LHCN-M2 (cell line): Measurements from ENCODE around the gene ICAM2. TPM values are rescaled to one million over a fixed set of nuclear protein-coding genes. Genes with fewer than 3 reads are reported as not detected.

Experiments
- DNase-seq: peaks from one replicate; pipeline ENCODE4 v3.0.0-alpha.2; 2012; ENCODE audit warnings: low read depth
- total RNA-seq: library from RNA; depleted of rRNA; stranded (reverse); fragments of >200 nt; gene quantifications from 2 replicates; pipeline ENCODE4 v1.2.3, GENCODE V29; 2014

Gene ICAM2
- total RNA-seq, 1 experiment from 2014 or later = 0.29 TPM

DNA sequence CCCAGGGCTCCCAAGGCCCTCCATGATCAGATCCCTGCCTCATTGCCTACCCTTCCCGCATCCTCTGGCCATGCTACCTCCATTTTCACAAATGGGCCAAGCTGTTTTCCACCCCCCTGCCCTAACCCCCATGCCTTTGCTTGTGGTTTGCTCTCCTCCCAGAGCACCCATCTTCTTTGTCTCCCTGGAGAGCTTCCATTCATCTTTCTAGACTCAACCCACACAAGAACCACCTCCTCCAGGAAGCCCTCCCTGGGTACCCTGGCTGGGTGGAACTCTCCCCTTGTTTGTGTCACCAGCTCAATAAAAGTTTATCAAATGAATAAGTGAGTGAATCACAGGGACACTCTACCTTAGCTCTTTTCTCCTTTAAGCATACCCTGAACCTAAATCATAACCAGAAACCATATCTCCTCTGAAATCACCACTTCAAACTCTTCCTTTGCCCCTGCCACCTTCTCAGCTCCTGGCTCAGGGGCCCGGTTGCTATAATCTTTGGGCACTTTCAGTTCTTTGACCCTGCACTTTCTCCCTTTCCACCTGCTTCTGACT, 44.8 kb downstream of the ICAM2 start:
- DNase-seq = no peak

DNA sequence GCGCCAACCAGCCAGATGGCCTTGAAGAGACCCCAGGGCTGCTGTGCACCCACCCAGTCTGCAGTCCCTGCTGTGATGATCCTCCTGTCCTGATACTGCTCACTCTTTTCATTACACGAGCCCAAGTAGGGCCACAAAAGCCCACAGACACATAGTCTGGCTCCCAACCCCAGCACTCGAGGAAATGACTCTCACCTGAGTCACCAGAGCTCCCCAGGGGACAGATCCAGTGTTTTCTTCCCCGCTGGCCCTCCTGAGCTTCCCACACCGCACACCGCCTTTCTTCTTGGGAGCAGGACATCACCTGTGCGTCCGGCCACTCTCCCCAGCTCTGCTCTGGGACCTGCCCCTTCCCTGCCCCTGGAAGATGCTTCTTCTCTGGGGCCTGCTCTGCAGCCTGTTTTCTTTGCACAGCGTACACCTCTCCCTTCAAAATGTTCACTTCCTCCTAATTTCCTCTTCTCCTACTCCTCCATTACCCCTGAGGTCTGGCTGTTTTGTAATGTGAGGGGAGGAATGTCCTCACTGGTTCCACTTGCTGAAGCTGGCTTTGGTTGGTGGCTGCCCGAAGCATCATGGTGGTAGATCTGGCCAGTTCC, 45.7 kb downstream of the ICAM2 start:
- DNase-seq = peak; percentile 70

DNA sequence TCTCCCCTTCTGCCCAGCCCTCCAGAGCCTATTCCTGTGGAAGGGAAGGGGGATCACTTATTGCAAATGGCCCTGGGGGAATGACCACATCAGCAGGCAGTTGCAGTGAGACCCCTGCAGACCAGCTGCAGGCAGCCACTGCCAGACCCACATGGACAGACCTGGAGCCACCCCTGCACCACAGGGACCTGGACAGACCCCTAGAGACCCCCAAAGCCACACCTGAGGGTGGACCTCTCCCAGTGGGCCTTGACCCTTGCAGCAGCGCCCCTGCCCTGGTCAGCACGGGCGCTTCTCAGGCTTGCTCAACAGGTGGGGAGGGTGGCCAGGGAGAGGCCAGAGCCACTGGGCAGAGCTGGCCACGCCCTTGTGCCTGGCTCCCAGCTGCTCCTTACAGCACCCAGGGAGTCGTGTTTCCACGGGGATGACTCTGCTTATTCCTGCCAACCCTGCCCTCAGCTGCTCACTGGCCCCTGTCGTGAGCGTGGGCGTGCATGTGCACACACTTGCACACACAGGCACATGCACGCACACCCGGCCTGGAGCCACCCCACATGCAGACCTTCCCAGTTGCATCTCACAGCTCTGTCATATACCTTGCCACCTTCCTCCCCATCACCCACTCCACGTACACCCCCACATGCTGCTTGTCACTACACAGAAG, 46.4 kb downstream of the ICAM2 start:
- peak; percentile 72 for DNase-seq

DNA sequence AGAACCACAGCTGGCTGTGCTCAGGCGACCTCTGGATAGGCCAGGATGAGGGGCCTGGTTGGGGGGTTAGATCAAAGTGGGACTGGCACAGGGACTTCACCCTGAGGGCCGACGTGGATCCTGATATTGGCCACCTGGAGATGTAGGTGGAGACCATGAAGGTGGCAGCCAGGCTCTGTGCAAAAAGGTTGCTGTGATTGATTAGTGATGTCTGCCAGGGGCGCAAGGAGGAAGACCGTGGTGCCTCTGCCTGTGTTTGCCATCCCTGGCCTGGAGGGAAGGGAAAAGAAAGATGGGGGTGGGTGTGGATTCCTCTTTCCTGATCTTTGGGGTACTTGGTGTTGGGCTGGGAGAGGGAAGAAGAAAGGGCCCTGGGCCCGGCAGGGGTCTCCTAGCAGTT, 47.2 kb downstream of the ICAM2 start:
- DNase-seq = no peak

DNA sequence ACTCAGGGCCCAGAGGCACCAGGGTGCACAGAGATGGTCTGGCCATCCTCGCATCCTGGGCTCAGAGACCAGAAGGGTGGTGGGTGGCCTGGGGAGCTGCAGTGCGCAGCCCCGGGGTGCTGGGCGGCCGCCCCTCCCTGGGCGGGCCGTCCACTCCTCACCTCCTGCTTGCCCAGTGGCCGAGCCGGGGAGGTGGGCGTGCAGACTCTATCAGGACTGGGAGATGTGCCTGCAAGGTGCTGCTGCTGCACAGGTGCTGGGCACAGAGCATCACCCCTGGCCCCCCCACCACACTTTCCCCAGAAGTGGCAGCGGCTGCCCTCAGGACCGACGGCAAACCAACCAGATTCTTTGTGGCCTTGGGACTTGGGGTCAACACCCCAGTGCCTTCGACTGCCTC, 47.6 kb downstream of the ICAM2 start, which contains the start of gene SCN4A:
TSS of gene SCN4A (minus strand) at position 123 of the 400 bp plus-strand sequence. CDS start at position 46, 77 bp downstream.
- no peak for DNase-seq

DNA sequence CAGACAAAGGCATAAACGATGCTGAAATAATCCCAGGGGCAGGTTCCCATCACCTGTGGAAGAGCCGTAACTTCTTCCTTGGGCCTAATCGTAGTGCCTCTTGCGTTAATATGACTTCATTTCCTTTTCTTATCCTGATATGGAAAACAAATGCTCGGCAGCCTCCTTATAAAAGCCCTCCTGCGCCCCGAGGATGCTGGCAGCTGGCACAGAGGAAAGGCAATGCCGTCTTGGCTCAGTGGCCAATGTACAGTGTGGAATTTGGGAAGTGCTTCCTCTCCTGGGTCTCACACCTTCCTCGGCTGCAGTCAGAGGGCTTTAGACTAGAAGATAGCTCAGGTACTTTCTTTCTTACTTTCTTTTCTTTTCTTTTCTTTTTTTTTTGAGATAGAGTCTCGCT, 51.2 kb downstream of the ICAM2 start:
- DNase-seq = no peak

DNA sequence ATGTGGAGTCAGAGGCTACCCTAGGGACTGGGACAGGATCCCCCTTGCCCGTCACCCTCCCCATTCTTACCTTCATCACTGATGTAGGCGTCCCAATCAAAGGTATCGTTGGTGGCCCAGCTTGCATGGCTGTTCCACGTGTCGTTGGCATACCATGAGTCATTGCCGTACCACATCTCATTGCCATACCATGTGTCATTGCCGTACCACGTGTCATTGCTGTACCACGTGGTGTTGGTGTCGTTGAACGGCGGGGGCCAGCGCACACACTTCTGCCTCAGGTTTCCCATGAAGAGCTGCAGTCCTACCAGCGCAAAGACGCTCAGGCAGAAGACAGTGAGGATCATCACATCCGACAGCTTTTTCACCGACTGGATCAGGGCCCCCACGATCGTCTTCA, 52.5 kb downstream of the ICAM2 start:
- DNase-seq = no peak

GRCh38 chr17:63966646-63967264, 53.7 kb downstream of the ICAM2 start:
- DNase-seq = no peak

- no peak for DNase-seq
Measured at GRCh38 chr17:63963123-63963522, 57.3 kb downstream of the ICAM2 start.

DNA sequence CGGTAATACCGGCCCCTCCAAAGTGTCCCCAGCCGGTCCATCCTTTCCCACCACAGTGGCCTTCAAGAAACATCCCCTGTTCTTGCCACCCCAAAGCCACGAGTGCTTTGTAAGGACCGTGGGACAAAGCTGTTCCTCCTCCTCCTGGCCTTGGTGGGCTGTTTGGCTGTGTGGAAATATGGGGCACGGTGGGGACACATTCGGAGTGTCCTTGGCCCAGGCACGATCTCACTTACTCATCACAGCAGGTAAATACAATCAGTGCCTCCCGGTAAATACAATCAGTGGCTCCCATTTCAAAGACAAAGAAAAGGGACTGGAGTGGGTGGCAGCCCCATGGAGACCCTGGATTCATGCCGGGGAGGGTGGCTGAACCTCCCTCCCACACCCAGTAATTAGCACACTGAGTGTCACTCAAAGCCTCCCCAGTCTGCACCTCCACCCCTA, 58.1 kb downstream of the ICAM2 start:
- no peak for DNase-seq

DNA sequence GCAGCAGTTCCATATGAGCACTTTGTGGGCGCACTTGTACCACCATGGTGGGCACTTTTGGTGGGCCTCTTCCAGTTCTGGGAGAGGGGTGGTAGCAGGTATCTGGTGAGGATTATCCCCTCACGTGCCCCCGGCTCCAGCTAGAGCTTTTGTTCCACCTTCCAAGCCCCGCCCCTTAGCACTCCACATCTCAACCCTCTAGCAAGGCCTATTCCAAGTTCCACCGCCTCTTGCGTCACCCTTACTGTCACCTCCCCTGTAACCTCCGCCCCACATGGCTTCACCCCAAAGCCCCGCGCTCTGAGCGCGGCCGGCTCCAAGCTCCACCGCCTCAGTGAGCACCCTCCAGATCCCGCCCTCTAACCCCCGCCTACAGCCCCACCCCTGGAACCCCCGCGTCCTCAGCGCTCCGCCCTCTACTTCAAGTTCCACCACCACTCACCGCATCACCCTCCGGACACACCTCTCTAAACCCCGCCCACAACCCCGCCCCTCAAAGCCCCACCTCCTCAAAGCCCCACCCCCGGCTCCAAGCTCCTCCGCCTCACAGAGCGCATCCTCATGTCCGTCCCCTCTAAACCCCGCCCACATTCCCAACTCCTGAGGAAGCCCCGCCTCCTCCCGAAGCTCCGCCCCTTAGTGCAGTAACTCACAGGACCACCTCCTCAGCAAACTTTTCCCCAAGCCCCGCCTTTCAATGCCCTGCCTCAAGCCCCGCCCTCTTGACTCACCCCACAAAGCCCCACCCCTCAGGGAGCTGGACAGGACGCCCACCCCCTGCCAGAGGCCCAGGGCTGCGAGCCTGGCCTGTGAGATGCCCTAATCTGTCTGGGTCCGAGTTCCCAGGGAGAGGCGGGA, 58.8 kb downstream of the ICAM2 start:
- DNase-seq = peak; percentile 29

GRCh38 chr17:63960430-63960829, 60.0 kb downstream of the ICAM2 start:
- no peak for DNase-seq

- peak; percentile 20 for DNase-seq
Measured at GRCh38 chr17:63960006-63960405, 60.4 kb downstream of the ICAM2 start.

DNA sequence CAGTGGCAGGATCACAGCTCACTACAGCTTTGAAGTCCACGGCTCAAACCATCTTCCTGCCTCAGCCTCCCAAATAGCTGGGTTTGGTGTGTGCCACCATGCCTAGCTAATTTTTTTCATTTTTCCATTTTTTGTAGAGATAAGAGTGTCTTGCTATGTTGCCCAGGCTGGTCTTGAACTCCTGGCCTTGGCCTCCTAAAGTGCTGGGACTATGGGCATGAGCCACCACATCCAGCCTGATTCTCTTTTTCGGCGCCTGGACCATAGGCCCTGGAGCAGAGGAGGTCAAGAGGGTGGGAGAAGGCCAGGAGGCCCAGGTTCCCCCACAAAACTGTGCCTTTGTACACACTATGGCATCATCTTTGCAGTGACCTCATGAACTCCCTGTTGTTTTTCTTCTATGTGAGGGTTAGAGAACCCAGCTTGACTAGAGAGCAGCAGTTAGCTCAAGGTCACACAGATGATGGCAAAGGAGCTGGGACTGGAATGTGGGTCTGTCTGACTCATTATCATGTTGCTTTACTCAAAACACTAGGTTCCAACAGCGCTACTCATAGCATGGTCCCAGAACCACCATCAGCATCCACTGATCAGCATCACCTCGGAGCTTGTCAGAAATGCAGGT, 64.0 kb downstream of the ICAM2 start:
- peak; percentile 36 for DNase-seq

DNA sequence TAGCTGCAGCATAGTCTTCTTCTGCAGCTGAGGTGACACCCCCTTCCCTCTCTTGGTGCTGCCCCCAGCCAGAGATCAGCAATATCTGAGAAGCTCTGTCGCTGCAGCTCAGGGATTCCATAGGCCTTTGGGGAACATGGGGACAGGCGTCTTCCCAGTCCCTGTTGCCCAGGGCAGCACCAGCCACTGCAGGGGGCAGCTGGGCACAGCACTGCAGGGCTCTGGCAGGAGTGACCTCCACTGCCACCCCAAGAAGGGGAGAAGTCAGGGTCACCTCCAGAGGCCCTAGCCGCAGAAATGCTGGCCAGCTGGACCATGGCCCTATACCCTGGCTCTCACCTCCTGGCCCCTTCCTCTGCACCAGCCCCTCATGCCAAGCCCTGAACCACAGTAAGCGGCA, 64.6 kb downstream of the ICAM2 start:
- no peak for DNase-seq

- DNase-seq = no peak
Measured at GRCh38 chr17:63955232-63955631, 65.2 kb downstream of the ICAM2 start.

GRCh38 chr17:63954402-63955063, 65.9 kb downstream of the ICAM2 start:
- DNase-seq = no peak
